ENCODE data around the gene BRINP1.

Gene BRINP1

DNA sequence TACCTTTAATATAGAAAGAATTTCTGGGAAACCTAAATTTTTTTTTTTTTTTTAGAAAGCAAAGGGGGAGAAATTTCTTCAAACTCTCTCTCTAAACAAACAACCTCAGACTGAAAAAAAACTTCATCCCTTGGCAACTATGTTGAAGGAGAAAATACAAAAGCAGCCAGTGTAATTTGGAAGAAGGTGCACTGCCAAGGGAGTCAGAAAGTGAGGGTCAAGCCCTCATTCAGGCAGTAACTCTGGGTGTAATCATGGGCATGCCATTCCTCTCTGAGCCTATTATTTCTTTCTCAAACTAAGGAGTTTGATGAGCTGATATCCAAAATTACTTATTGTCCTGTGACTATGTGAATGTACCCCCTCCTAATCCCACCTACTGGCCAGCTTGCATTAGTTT lies 203.1 kb downstream of the BRINP1 start:
- Histone ChIP-seq H3K4me3 (ENCODE audit: low read length) (no peak overlapping the region), H3K36me3 (ENCODE audit: control insufficient read depth, insufficient read depth, low read length) (no peaks in the 10 kb centered on the region), H3K9ac (ENCODE audit: low read length) (no peak overlapping the region), H3K4me1 (ENCODE audit: control insufficient read depth, insufficient read depth, low read length) (no peaks in the 10 kb centered on the region), H3K27ac (ENCODE audit: low read depth, low read length) (no peak overlapping the region), H3K27me3 (ENCODE audit: control insufficient read depth, insufficient read depth, low read length) (no peaks in the 10 kb centered on the region)

GRCh38 chr9:119165131-119165530 lies 204.1 kb downstream of the BRINP1 start:
- no peak overlapping the region for H3K4me3 ChIP-seq (ENCODE audit: low read length)
- no peaks in the 10 kb centered on the region for H3K27me3 ChIP-seq (ENCODE audit: control insufficient read depth, insufficient read depth, low read length)
- no peak overlapping the region for H3K9ac ChIP-seq (ENCODE audit: low read length)
- H3K27ac ChIP-seq (ENCODE audit: low read depth, low read length), result no peak overlapping the region
- no peaks in the 10 kb centered on the region for H3K36me3 ChIP-seq (ENCODE audit: control insufficient read depth, insufficient read depth, low read length)
- no peaks in the 10 kb centered on the region for H3K4me1 ChIP-seq (ENCODE audit: control insufficient read depth, insufficient read depth, low read length)

- Histone ChIP-seq H3K9ac (ENCODE audit: low read length) (no peak overlapping the region), H3K4me1 (ENCODE audit: control insufficient read depth, insufficient read depth, low read length) (no peaks in the 10 kb centered on the region), H3K27me3 (ENCODE audit: control insufficient read depth, insufficient read depth, low read length) (no peaks in the 10 kb centered on the region), H3K27ac (ENCODE audit: low read depth, low read length) (no peak overlapping the region), H3K4me3 (ENCODE audit: low read length) (no peak overlapping the region), H3K36me3 (ENCODE audit: control insufficient read depth, insufficient read depth, low read length) (no peaks in the 10 kb centered on the region)
These were observed 204.5 kb downstream of the BRINP1 start for GRCh38 chr9:119164716-119165115.

DNA sequence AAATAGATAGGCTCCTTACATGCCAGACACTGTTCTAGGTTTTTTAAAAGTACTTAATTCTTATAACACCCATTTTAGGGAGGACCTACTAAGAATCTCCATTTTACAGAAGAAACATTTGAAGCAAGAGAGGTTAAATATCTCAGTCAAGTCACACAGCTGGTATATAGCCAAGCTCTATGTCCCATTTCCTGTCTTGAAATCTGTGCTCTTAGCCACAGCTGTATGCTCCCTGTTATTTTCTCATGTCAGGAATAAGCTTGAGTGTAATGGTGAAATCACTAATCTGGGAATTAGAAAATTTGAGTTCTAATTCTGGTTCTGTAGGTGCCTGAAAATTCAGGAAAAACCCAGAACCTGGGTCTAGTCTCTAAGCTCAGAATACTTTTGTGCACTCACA lies 208.7 kb downstream of the BRINP1 start:
- no peak overlapping the region for H3K9ac ChIP-seq (ENCODE audit: low read length)
- H3K4me3 ChIP-seq (ENCODE audit: low read length), result no peak overlapping the region
- no peaks in the 10 kb centered on the region for H3K4me1 ChIP-seq (ENCODE audit: control insufficient read depth, insufficient read depth, low read length)
- no peaks in the 10 kb centered on the region for H3K36me3 ChIP-seq (ENCODE audit: control insufficient read depth, insufficient read depth, low read length)
- no peak overlapping the region for H3K27ac ChIP-seq (ENCODE audit: low read depth, low read length)
- H3K27me3 ChIP-seq (ENCODE audit: control insufficient read depth, insufficient read depth, low read length), result no peaks in the 10 kb centered on the region

GRCh38 chr9:119159386-119159785 lies 209.8 kb downstream of the BRINP1 start:
- no peaks in the 10 kb centered on the region for H3K4me1 ChIP-seq (ENCODE audit: control insufficient read depth, insufficient read depth, low read length)
- H3K27me3 ChIP-seq (ENCODE audit: control insufficient read depth, insufficient read depth, low read length), result no peaks in the 10 kb centered on the region
- no peak overlapping the region for H3K4me3 ChIP-seq (ENCODE audit: low read length)
- H3K9ac ChIP-seq (ENCODE audit: low read length), result no peak overlapping the region
- H3K36me3 ChIP-seq (ENCODE audit: control insufficient read depth, insufficient read depth, low read length), result no peaks in the 10 kb centered on the region
- H3K27ac ChIP-seq (ENCODE audit: low read depth, low read length), result no peak overlapping the region

DNA sequence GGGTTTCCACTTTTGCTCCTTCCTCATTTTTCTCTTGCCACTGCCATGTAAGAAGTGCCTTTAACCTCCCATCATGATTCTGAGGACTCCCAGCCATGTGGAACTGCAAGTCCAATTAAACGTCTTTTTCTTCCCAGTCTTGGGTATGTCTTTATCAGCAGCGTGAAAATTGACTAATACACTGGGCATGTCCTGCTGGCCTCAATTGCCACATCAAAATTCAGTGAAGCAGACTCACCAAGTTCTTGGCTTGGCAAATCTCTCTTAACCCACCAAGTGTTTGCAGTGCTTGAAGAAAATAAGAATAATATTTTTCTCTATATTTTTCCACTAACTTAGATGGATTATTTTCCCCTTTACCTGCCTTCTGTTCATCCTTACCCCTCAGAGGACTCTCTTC lies 212.0 kb downstream of the BRINP1 start:
- H3K9ac ChIP-seq (ENCODE audit: low read length), result no peak overlapping the region
- no peaks in the 10 kb centered on the region for H3K4me1 ChIP-seq (ENCODE audit: control insufficient read depth, insufficient read depth, low read length)
- H3K4me3 ChIP-seq (ENCODE audit: low read length), result no peak overlapping the region
- no peaks in the 10 kb centered on the region for H3K27me3 ChIP-seq (ENCODE audit: control insufficient read depth, insufficient read depth, low read length)
- H3K27ac ChIP-seq (ENCODE audit: low read depth, low read length), result no peak overlapping the region
- no peaks in the 10 kb centered on the region for H3K36me3 ChIP-seq (ENCODE audit: control insufficient read depth, insufficient read depth, low read length)

- H3K27ac ChIP-seq (ENCODE audit: low read depth, low read length), result no peak overlapping the region
- no peak overlapping the region for H3K9ac ChIP-seq (ENCODE audit: low read length)
- no peak overlapping the region for H3K4me3 ChIP-seq (ENCODE audit: low read length)
- H3K36me3 ChIP-seq (ENCODE audit: control insufficient read depth, insufficient read depth, low read length), result no peaks in the 10 kb centered on the region
- no peaks in the 10 kb centered on the region for H3K27me3 ChIP-seq (ENCODE audit: control insufficient read depth, insufficient read depth, low read length)
- no peaks in the 10 kb centered on the region for H3K4me1 ChIP-seq (ENCODE audit: control insufficient read depth, insufficient read depth, low read length)
These were observed 212.9 kb downstream of the BRINP1 start for GRCh38 chr9:119156354-119156753.

DNA sequence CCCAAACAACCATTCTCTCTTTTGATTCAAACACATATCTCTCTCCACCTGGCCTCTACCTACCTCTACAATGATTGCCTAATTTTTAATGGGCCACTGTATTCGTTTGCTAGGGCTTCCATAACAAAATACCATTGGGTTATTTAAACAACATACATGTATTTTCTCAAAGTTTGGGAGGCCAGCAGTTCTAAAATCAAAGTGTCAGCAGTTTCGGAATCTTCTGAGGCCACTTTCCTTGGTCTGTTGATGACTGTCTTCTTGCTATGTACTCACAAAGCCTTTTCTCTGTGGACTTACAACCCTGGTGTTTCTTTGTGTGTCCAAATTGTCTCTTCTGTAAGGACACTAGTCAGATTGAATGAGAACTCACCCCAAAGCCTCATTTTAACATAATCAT lies 214.7 kb downstream of the BRINP1 start:
- Histone ChIP-seq H3K4me1 (ENCODE audit: control insufficient read depth, insufficient read depth, low read length) (no peaks in the 10 kb centered on the region), H3K27me3 (ENCODE audit: control insufficient read depth, insufficient read depth, low read length) (no peaks in the 10 kb centered on the region), H3K9ac (ENCODE audit: low read length) (no peak overlapping the region), H3K4me3 (ENCODE audit: low read length) (no peak overlapping the region), H3K27ac (ENCODE audit: low read depth, low read length) (no peak overlapping the region), H3K36me3 (ENCODE audit: control insufficient read depth, insufficient read depth, low read length) (no peaks in the 10 kb centered on the region)

DNA sequence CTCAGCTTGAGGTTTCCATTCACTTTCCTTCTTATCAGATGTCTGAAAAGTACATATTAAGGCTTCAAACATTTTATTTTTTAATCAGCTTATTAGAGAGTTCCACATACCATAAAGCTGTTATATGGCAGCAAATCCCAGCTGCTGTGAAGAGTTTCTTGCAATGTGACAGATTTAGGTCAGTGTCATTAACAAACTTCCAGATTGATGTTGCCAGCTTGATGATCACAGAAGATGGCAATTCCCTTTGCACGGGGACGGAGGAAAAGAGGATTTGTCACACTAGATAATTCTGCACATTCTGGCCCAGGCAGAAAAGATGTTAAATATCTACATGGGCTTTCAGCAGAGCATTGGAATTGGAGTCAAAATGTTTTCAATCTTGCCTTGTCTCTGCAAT lies 215.8 kb downstream of the BRINP1 start:
- Histone ChIP-seq H3K4me1 (ENCODE audit: control insufficient read depth, insufficient read depth, low read length) (no peaks in the 10 kb centered on the region), H3K36me3 (ENCODE audit: control insufficient read depth, insufficient read depth, low read length) (no peaks in the 10 kb centered on the region), H3K4me3 (ENCODE audit: low read length) (no peak overlapping the region), H3K27me3 (ENCODE audit: control insufficient read depth, insufficient read depth, low read length) (no peaks in the 10 kb centered on the region), H3K27ac (ENCODE audit: low read depth, low read length) (no peak overlapping the region), H3K9ac (ENCODE audit: low read length) (no peak overlapping the region)

- no peaks in the 10 kb centered on the region for H3K27me3 ChIP-seq (ENCODE audit: control insufficient read depth, insufficient read depth, low read length)
- H3K4me1 ChIP-seq (ENCODE audit: control insufficient read depth, insufficient read depth, low read length), result no peaks in the 10 kb centered on the region
- H3K27ac ChIP-seq (ENCODE audit: low read depth, low read length), result no peak overlapping the region
- H3K9ac ChIP-seq (ENCODE audit: low read length), result no peak overlapping the region
- H3K4me3 ChIP-seq (ENCODE audit: low read length), result no peak overlapping the region
- no peaks in the 10 kb centered on the region for H3K36me3 ChIP-seq (ENCODE audit: control insufficient read depth, insufficient read depth, low read length)
These were observed 220.4 kb downstream of the BRINP1 start for GRCh38 chr9:119148855-119149254.

GRCh38 chr9:119137479-119137878 lies 231.8 kb downstream of the BRINP1 start:
- no peaks in the 10 kb centered on the region for H3K27me3 ChIP-seq (ENCODE audit: control insufficient read depth, insufficient read depth, low read length)
- H3K27ac ChIP-seq (ENCODE audit: low read depth, low read length), result no peak overlapping the region
- H3K9ac ChIP-seq (ENCODE audit: low read length), result no peak overlapping the region
- H3K4me3 ChIP-seq (ENCODE audit: low read length), result no peak overlapping the region
- H3K4me1 ChIP-seq (ENCODE audit: control insufficient read depth, insufficient read depth, low read length), result no peaks in the 10 kb centered on the region
- no peaks in the 10 kb centered on the region for H3K36me3 ChIP-seq (ENCODE audit: control insufficient read depth, insufficient read depth, low read length)

DNA sequence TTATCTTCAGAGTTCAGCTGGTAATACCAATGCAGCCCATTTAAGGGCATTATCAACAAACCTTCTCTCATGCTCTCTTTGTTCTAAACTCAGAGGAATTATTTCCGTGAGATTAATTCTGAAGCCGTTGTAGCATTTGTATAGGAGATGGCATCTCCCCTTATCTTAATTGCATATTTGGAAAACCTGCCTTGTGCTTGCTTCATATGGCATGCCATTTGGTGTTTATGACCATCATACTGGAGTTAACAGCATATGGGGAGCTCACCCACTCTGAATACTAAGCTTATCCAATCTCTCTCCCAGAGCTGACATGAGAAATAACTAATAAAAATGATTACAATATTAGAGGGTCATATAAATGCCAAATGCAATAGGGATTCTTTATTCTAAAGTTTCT lies 243.2 kb downstream of the BRINP1 start:
- H3K4me1 ChIP-seq (ENCODE audit: control insufficient read depth, insufficient read depth, low read length), result no peaks in the 10 kb centered on the region
- no peak overlapping the region for H3K4me3 ChIP-seq (ENCODE audit: low read length)
- H3K27me3 ChIP-seq (ENCODE audit: control insufficient read depth, insufficient read depth, low read length), result no peaks in the 10 kb centered on the region
- no peak overlapping the region for H3K9ac ChIP-seq (ENCODE audit: low read length)
- H3K27ac ChIP-seq (ENCODE audit: low read depth, low read length), result no peak overlapping the region
- no peaks in the 10 kb centered on the region for H3K36me3 ChIP-seq (ENCODE audit: control insufficient read depth, insufficient read depth, low read length)

DNA sequence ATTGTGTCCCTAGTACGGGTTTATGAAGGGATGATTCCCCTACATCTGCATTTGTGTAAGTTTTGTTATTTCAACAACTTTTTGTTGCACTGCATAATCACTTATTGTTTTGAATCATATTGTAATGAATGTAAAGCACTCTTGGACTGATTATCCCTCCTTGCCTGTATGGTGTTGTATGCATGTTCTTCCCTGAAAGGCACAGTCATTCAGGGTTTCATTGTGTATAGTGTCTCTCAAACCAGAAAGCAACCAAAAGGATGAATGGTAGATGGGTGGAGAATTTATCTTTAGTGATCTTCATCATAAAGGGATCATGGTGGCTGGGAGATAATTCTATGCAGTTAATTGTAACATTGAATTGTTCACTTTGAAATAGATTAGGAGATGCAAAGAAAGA lies 247.3 kb downstream of the BRINP1 start:
- Histone ChIP-seq H3K36me3 (ENCODE audit: control insufficient read depth, insufficient read depth, low read length) (no peaks in the 10 kb centered on the region), H3K27me3 (ENCODE audit: control insufficient read depth, insufficient read depth, low read length) (no peaks in the 10 kb centered on the region), H3K4me1 (ENCODE audit: control insufficient read depth, insufficient read depth, low read length) (no peaks in the 10 kb centered on the region), H3K4me3 (ENCODE audit: low read length) (no peak overlapping the region), H3K9ac (ENCODE audit: low read length) (no peak overlapping the region), H3K27ac (ENCODE audit: low read depth, low read length) (no peak overlapping the region)

GRCh38 chr9:119117409-119117808 lies 251.8 kb downstream of the BRINP1 start:
- Histone ChIP-seq H3K9ac (ENCODE audit: low read length) (no peak overlapping the region), H3K36me3 (ENCODE audit: control insufficient read depth, insufficient read depth, low read length) (no peaks in the 10 kb centered on the region), H3K4me1 (ENCODE audit: control insufficient read depth, insufficient read depth, low read length) (no peaks in the 10 kb centered on the region), H3K27me3 (ENCODE audit: control insufficient read depth, insufficient read depth, low read length) (no peaks in the 10 kb centered on the region), H3K27ac (ENCODE audit: low read depth, low read length) (no peak overlapping the region), H3K4me3 (ENCODE audit: low read length) (no peak overlapping the region)

All from rectal smooth muscle tissue (tissue), 1 donor.